CD14-positive monocyte (primary cell): Measurements from ENCODE around the gene PIK3IP1. TPM values are rescaled to one million over a fixed set of nuclear protein-coding genes. Genes with fewer than 3 reads are reported as not detected.

ENCODE experiments used
- DNase-seq, 3 donors: peaks; one replicate each; pipeline ENCODE4 v3.0.0-alpha.2; 2011 to 2022
- H2AFZ ChIP-seq: 2 replicates; pipeline ENCODE4 v1.6.0; 2012; ENCODE audit warnings: mild to moderate bottlenecking, low read depth, low read length, inconsistent platforms; ENCODE audit not compliant: insufficient read depth, poor library complexity, severe bottlenecking
- H3K27ac ChIP-seq, 2 donors: 1 replicate in 1 of 2; 2 replicates in 1 of 2; pipeline ENCODE4 v1.5.1; 2012 to 2013; ENCODE audit warnings: low read length in 2 of 2, control low read depth in 1 of 2, inconsistent platforms in 1 of 2, low read depth in 1 of 2, mild to moderate bottlenecking in 1 of 2
- H3K27me3 ChIP-seq, 2 donors: one replicate each; pipeline versions ENCODE4 v1.6.0 to v1.6.1; 2011 to 2013; ENCODE audit warnings: low read length in 2 of 2; ENCODE audit not compliant: control insufficient read depth in 2 of 2, insufficient read depth in 2 of 2
- H3K36me3 ChIP-seq, 2 donors: replicated peaks in 1 of 2; 1 replicate in 1 of 2; 2 replicates in 1 of 2; pipeline versions ENCODE4 v1.5.1 to v1.6.1; 2012 to 2013; ENCODE audit warnings: low read length in 2 of 2, control low read depth in 1 of 2, inconsistent platforms in 1 of 2, mild to moderate bottlenecking in 1 of 2; ENCODE audit not compliant: insufficient read depth in 2 of 2, control insufficient read depth in 1 of 2
- H3K4me1 ChIP-seq, 2 donors: 1 replicate in 1 of 2; 2 replicates in 1 of 2; pipeline versions ENCODE4 v1.5.1 to v1.6.1; 2012 to 2013; ENCODE audit warnings: low read length in 2 of 2, control low read depth in 1 of 2, inconsistent platforms in 1 of 2, mild to moderate bottlenecking in 1 of 2, moderate library complexity in 1 of 2; ENCODE audit not compliant: insufficient read depth in 2 of 2, control insufficient read depth in 1 of 2
- H3K4me2 ChIP-seq: replicated peaks from 2 replicates; pipeline ENCODE3; 2012; ENCODE audit warnings: low read length, moderate library complexity, mild to moderate bottlenecking; ENCODE audit not compliant: poor library complexity, severe bottlenecking; ENCODE audit errors: extremely low read depth
- H3K4me3 ChIP-seq, 3 experiments: fragments of 200-600 bp in 1 of 3; sonication (generic) in 1 of 3; replicated peaks in 1 of 3; 1 replicate in 2 of 3; 2 replicates in 1 of 3; pipeline ENCODE4 v1.5.1; 2011 to 2013; ENCODE audit warnings: low read length in 3 of 3, mild to moderate bottlenecking in 3 of 3, control low read depth in 2 of 3, low read depth in 2 of 3, inconsistent platforms in 1 of 3, moderate library complexity in 1 of 3
- H3K79me2 ChIP-seq: 2 replicates; pipeline ENCODE4 v1.6.0; 2012; ENCODE audit warnings: mild to moderate bottlenecking, control low read depth, inconsistent platforms, low read length, moderate library complexity; ENCODE audit not compliant: insufficient read depth
- H3K9ac ChIP-seq: 2 replicates; pipeline ENCODE4 v1.6.0; 2017; ENCODE audit warnings: low read length, mild to moderate bottlenecking; ENCODE audit not compliant: insufficient read depth, poor library complexity, severe bottlenecking
- H3K9me3 ChIP-seq, 2 donors: replicated peaks in 1 of 2; 1 replicate in 1 of 2; 2 replicates in 1 of 2; pipeline versions ENCODE4 v1.5.1 to v1.6.1; 2012 to 2013; ENCODE audit warnings: low read length in 2 of 2, control low read depth in 1 of 2; ENCODE audit not compliant: control insufficient read depth in 1 of 2, insufficient read depth in 1 of 2
- H4K20me1 ChIP-seq: 2 replicates; pipeline ENCODE4 v1.6.0; 2012; ENCODE audit warnings: mild to moderate bottlenecking, low read length, control low read depth, moderate library complexity; ENCODE audit not compliant: insufficient read depth
- H3K27ac Mint-ChIP-seq, 7 donors: one replicate each; pipeline ENCODE4 v1.8.0; 2020; ENCODE audit warnings: mild to moderate bottlenecking in 7 of 7, mixed read lengths in 7 of 7, moderate library complexity in 6 of 7, inconsistent platforms in 2 of 7
- H3K27me3 Mint-ChIP-seq, 3 donors: one replicate each; pipeline ENCODE4 v1.8.0; 2021 to 2022; ENCODE audit warnings: low read depth in 3 of 3, mild to moderate bottlenecking in 3 of 3, mixed read lengths in 3 of 3, moderate library complexity in 3 of 3, inconsistent platforms in 1 of 3
- H3K36me3 Mint-ChIP-seq, 2 donors: one replicate each; pipeline ENCODE4 v1.8.0; 2020; ENCODE audit warnings: mixed read lengths in 2 of 2, inconsistent platforms in 1 of 2, mild to moderate bottlenecking in 1 of 2
- H3K4me1 Mint-ChIP-seq: one replicate; pipeline ENCODE4 v1.8.0; 2020; ENCODE audit warnings: mild to moderate bottlenecking, mixed read lengths
- H3K4me3 Mint-ChIP-seq, 2 donors: one replicate each; pipeline ENCODE4 v1.8.0; 2020; ENCODE audit warnings: mild to moderate bottlenecking in 2 of 2, mixed read lengths in 2 of 2, moderate library complexity in 1 of 2
- H3K9me3 Mint-ChIP-seq, 7 donors: one replicate each; pipeline ENCODE4 v1.8.0; 2020 to 2022; ENCODE audit warnings: mixed read lengths in 7 of 7, mild to moderate bottlenecking in 6 of 7, moderate library complexity in 6 of 7, inconsistent platforms in 2 of 7
- WGBS: methylation state at CpG from one replicate; pipeline ENCODE4 v1.1.5; 2013; ENCODE audit warnings: missing lambda C conversion rate; ENCODE audit not compliant: insufficient coverage; 5-methylcytosine and 5-hydroxymethylcytosine counted together
- intact Hi-C, 2 donors: fragments of 100-400 bp; cut with micrococcal nuclease; formaldehyde crosslinking; loops; one replicate each; pipeline versions ENCODE4 v1.15.0 to v1.15.1; 2023
- polyA plus RNA-seq, 3 donors: library from polyadenylated mRNA; depleted of rRNA in 1 of 3; unstranded in 2 of 3; stranded (reverse) in 1 of 3; fragments of 300-500 nt in 2 of 3; fragments of >200 nt in 1 of 3; fragmentation: Illumina TruSeq in 2 of 3; gene quantifications; 1 replicate in 2 of 3; 2 replicates in 1 of 3; pipeline ENCODE4 v1.2.3, GENCODE V29; 2012 to 2021
- TF ChIP-seq, protein P1 (sequence below): fragments of 200-600 bp; IDR thresholded peaks from one replicate; pipeline ENCODE4 v1.8.0; 2022; ENCODE audit warnings: antibody characterized with exemption, mild to moderate bottlenecking

The PIK3IP1 gene
- polyA plus RNA-seq, 3 donors, result 21.8 to 37.3 (median 21.9) TPM

DNA sequence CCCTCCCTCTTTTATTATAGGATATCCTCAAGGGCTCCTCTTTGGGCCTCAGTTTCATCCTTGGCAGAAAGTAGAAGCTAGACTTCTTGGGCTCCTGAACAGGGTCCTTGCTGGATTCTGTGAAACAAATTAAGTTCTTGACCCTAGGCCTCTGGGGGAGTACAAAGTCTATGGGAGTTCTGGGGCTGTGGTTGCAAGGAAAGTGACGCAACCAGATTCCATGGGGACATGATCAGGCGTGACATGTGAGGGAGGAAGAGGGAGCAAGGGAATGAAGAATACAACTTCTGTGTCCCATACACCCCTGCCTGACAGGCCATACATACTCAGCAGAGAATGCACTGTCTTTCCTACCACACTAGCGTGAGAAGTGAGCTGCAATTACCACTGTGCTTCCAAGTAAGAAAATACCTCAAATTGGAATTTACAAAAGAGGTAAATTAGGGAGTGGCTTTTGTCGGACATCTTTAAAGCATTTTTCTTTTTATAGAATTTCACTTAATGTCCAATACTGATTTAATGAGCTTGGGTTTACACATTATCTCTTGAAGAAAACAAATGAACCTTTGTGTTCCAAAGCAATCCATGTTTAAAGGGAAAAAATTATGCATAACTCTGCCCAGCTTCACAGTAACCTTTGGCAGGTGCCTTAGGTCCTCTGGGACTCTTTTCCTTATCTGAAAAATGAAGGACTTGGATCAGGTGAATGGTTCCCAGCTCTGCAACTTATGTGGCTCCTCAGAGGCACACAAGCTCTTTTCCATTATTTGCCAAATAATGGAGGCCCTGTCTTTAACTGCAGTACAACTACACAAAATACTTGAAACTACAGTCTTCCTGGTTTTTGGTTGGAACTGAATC lies 41.3 kb downstream of the PIK3IP1 start:
- H3K9ac ChIP-seq, result no peak overlapping the region
- peaks cover 26% of the 10 kb centered on the region in 2 donors for H3K36me3 Mint-ChIP-seq
- no peak overlapping the region for H2AFZ ChIP-seq
- H3K4me1 Mint-ChIP-seq, result peaks cover 17% of the 10 kb centered on the region
- no peak overlapping the region for H3K4me3 ChIP-seq
- peaks cover 41% of the 10 kb centered on the region for H4K20me1 ChIP-seq
- H3K36me3 ChIP-seq, result peaks cover 0 to 52% of the 10 kb centered on the region in 2 donors
- H3K27ac Mint-ChIP-seq, result peak overlapping the region in 1 of 7 donors; percentile 38
- no peaks in the 10 kb centered on the region for H3K9me3 ChIP-seq
- H3K4me2 ChIP-seq, result no peak overlapping the region
- no peak for DNase-seq
- no peak overlapping the region for H3K4me3 Mint-ChIP-seq
- H3K27me3 Mint-ChIP-seq, result peaks cover 0 to 2% (median 2%) of the 10 kb centered on the region in 3 donors
- H3K27ac ChIP-seq, result no peak overlapping the region
- peaks cover 10% of the 10 kb centered on the region for H3K79me2 ChIP-seq
- H3K9me3 Mint-ChIP-seq, result no peaks in the 10 kb centered on the region
- intact Hi-C loops, result no loop called here
- H3K4me1 ChIP-seq, result peaks cover 11 to 13% of the 10 kb centered on the region in 2 donors
- WGBS, result no CpG with 5 or more reads among the region's 4 CpGs
- H3K27me3 ChIP-seq, result no peaks in the 10 kb centered on the region
- TF ChIP-seq, protein P1, sequence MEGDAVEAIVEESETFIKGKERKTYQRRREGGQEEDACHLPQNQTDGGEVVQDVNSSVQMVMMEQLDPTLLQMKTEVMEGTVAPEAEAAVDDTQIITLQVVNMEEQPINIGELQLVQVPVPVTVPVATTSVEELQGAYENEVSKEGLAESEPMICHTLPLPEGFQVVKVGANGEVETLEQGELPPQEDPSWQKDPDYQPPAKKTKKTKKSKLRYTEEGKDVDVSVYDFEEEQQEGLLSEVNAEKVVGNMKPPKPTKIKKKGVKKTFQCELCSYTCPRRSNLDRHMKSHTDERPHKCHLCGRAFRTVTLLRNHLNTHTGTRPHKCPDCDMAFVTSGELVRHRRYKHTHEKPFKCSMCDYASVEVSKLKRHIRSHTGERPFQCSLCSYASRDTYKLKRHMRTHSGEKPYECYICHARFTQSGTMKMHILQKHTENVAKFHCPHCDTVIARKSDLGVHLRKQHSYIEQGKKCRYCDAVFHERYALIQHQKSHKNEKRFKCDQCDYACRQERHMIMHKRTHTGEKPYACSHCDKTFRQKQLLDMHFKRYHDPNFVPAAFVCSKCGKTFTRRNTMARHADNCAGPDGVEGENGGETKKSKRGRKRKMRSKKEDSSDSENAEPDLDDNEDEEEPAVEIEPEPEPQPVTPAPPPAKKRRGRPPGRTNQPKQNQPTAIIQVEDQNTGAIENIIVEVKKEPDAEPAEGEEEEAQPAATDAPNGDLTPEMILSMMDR, result no peak

DNA sequence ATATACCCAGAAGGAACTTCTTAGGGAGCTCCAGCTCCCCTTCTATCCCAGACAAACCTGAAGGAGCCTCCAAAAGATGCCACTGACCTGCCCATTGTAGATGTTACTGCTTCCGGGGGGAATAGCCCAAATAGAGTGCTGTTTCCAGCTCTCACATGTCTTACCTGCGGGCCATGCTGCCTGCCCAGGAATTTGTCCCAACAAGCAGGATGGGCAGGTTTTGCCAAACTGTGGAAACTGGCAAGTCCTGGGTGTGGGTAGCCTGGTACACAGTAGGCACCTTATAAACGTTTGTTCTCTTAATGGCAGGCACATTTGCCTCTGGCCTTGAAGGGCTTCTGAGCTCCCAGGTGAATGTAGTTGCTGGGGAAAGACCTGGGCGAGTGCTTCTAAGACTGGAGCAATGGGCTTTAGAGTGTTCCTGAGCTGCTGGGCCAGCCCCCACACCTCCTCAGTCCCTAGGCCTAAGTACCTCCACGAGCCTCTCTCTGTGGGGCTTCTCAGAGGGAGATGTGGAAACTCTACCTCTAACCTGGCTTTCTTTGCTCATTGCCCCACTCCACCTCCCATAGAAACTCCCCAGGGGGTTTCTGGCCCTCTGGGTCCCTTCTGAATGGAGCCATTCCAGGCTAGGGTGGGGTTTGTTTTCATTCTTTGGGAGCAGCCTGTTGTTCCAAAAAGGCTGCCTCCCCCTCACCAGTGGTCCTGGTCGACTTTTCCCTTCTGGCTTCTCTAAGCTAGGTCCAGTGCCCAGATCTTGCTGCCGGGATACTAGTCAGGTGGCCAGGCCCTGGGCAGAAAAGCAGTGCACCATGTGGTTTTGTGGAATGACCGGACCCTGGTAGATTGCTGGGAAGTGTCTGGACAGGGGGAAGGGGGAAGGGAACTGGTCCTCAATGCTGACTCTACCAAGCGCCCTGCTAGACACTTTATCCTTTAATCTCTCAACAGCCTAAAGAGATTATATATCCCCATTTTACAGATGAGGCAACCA lies 43.0 kb downstream of the PIK3IP1 start:
- H3K4me3 Mint-ChIP-seq, result peak overlapping the region in 1 of 2 donors; percentile 9
- no peak overlapping the region for H3K4me3 ChIP-seq
- H3K4me1 ChIP-seq, result peaks cover 11 to 13% of the 10 kb centered on the region in 2 donors
- H3K9me3 ChIP-seq, result no peaks in the 10 kb centered on the region
- peak overlapping the region in 1 of 7 donors; percentile 54 for H3K27ac Mint-ChIP-seq
- peaks cover 44% of the 10 kb centered on the region for H4K20me1 ChIP-seq
- peaks cover 0 to 2% (median 2%) of the 10 kb centered on the region in 3 donors for H3K27me3 Mint-ChIP-seq
- peaks cover 23 to 24% of the 10 kb centered on the region in 2 donors for H3K36me3 Mint-ChIP-seq
- H3K4me1 Mint-ChIP-seq, result peaks cover 17% of the 10 kb centered on the region
- H3K79me2 ChIP-seq, result peaks cover 10% of the 10 kb centered on the region
- H3K27ac ChIP-seq, result no peak overlapping the region
- no peak overlapping the region for H3K4me2 ChIP-seq
- no peak for DNase-seq
- no peaks in the 10 kb centered on the region for H3K27me3 ChIP-seq
- H3K9ac ChIP-seq, result no peak overlapping the region
- no peak overlapping the region for H2AFZ ChIP-seq
- peaks cover 0 to 53% of the 10 kb centered on the region in 2 donors for H3K36me3 ChIP-seq
- intact Hi-C loops, result no loop called here
- 94% methylated on average over 5 of the region's 9 CpGs for WGBS
- H3K9me3 Mint-ChIP-seq, result peaks cover 0 to 1% (median 0%) of the 10 kb centered on the region in 7 donors
- TF ChIP-seq, protein P1, result no peak
